NT2/D1 (cell line): ENCODE results near the gene NLRP5.

ENCODE experiments used
- DNase-seq: peaks from one replicate; pipeline ENCODE4 v3.0.0-alpha.2; 2011; ENCODE audit warnings: low read depth, low spot score
- H3K27me3 ChIP-seq: 2 replicates; pipeline ENCODE4 v1.6.0; 2011; ENCODE audit warnings: mild to moderate bottlenecking; ENCODE audit not compliant: insufficient read length, insufficient read depth
- H3K36me3 ChIP-seq: 2 replicates; pipeline ENCODE4 v1.6.1; 2011; ENCODE audit warnings: mild to moderate bottlenecking, low read length, mixed read lengths; ENCODE audit not compliant: insufficient read depth, insufficient read length
- H3K4me1 ChIP-seq: 2 replicates; pipeline ENCODE4 v1.5.1; 2011; ENCODE audit not compliant: insufficient read depth, insufficient read length
- H3K4me3 ChIP-seq: 2 replicates; pipeline ENCODE4 v1.5.1; 2011; ENCODE audit warnings: low read depth; ENCODE audit not compliant: insufficient read length
- H3K9ac ChIP-seq: 2 replicates; pipeline ENCODE4 v1.6.0; 2011; ENCODE audit warnings: low read depth; ENCODE audit not compliant: insufficient read length
- H3K9me3 ChIP-seq: 2 replicates; pipeline ENCODE4 v1.5.1; 2011; ENCODE audit warnings: mild to moderate bottlenecking, low read length; ENCODE audit not compliant: insufficient read depth
- SUZ12 ChIP-seq: IDR thresholded peaks from 2 replicates; pipeline ENCODE4 v1.6.1; 2011; ENCODE audit not compliant: insufficient read length, insufficient read depth; ENCODE audit errors: extremely low read depth
- YY1 ChIP-seq: IDR thresholded peaks from 2 replicates; pipeline ENCODE4 v1.6.1; 2011; ENCODE audit not compliant: insufficient read length, insufficient read depth
- ZNF274 ChIP-seq: IDR thresholded peaks from 2 replicates; pipeline ENCODE4 v1.6.1; 2011; ENCODE audit warnings: mild to moderate bottlenecking, low read depth, low read length

NLRP5 gene

DNA sequence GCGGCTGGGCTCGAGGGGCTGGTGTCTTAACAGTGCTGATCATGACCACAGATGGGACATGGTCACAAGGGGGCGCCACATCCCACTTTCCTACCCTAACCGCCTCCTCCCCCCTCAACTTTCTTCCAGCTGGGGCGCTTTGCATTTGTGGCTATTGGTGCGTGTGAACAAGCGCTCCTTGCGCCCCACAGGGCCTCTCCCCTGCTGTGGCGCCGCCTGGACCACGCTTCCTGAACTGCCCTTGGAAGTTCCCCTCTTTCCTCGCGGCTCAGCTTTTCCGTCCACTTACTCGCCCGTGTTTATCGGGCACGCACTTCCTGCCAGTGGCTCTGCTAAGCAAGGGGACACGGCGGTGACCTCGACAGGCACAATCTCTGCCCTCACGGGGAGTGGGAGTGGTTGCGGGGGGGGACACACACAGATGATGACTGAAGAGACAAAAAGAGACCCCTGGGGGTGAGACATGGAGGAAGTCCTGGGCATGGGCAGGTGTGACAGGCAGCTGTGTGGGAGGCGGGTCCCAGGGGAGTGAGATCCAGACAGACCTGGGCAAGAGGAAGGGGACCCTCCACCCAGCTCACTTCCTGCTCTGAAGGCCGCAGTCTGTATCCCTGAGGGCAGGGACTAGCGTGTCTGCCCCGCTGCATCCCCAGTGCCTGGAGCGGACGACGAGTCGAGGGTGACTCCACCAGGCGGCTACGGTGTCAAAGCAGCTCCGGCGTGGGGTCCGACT, 94.3 kb downstream of the NLRP5 start:
- TF ChIP-seq SUZ12 (no peak), YY1 (no peak), ZNF274 (no peak)
- Histone ChIP-seq H3K9ac (peak overlapping the region; percentile 38), H3K4me3 (peak overlapping the region; percentile 34), H3K4me1 (no peaks in the 10 kb centered on the region), H3K27me3 (no peaks in the 10 kb centered on the region), H3K36me3 (peaks cover 9% of the 10 kb centered on the region), H3K9me3 (peaks cover 4% of the 10 kb centered on the region; the same call in 1 of the 2 replicates)
- DNase-seq: peak; percentile 65

DNA sequence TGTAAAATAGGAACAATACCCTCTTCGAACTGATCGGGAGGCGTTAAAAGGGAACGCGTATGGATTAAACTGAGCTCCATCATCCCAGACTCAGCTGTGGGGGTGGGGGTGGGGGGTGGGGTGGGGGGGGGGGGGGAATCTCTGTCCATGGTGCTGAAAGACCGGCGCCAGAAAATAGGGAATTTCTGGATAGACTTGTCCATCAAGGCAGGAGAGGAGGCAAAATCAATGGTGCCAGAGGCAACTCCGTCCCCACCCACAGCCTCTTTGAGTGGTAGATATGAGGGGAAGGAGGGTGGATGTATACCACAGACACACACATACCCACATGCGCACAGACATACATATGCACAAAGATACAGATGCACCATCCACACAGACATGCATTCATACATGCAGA, 97.1 kb downstream of the NLRP5 start:
- no peak for TF ChIP-seq SUZ12
- TF ChIP-seq ZNF274: no peak
- no peak for TF ChIP-seq YY1
- Histone ChIP-seq H3K27me3 (no peaks in the 10 kb centered on the region), H3K9ac (no peak overlapping the region), H3K36me3 (peaks cover 18% of the 10 kb centered on the region), H3K4me3 (no peak overlapping the region), H3K9me3 (no peaks in the 10 kb centered on the region), H3K4me1 (no peaks in the 10 kb centered on the region)
- DNase-seq: no peak

DNA sequence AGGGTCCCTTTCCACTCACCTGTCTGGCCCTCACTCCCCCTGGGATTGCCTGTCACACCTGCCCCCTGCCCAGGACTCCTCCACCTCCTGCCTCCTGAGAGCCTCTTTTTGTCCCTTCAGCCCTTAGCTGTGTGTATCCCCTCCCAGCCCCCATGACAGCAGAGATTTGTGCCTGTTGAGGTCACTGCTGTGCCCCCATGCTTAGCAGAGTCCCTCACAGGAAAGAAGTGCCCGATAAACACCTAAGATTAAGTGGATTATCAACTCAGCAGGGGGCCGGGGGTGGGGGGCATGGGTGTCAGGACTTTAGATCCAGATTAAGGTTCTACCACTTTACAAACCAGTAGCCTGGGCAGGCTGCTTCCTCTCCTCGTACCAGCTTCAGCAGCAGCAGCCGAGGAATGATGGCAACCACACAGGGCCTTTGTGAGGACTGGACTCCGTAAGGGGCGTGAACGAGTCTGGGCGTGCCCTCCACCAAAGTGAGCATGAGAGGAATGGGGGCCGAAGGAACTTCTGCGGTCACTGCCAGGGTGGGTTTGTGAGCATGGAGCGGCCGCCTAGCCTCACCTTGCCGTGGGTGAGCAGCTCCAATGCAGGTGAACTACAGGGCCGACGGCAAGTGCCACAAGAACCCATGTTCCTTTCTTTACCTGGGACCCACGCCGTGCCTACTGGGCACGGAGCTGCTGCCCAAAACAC, 98.4 kb downstream of the NLRP5 start:
- DNase-seq: no peak
- H3K36me3 ChIP-seq: peaks cover 30% of the 10 kb centered on the region
- H3K27me3 ChIP-seq: no peaks in the 10 kb centered on the region
- no peak overlapping the region for H3K4me3 ChIP-seq
- H3K4me1 ChIP-seq: no peaks in the 10 kb centered on the region
- no peak overlapping the region for H3K9ac ChIP-seq
- no peaks in the 10 kb centered on the region for H3K9me3 ChIP-seq
- TF ChIP-seq ZNF274 (no peak), YY1 (no peak), SUZ12 (no peak)

DNA sequence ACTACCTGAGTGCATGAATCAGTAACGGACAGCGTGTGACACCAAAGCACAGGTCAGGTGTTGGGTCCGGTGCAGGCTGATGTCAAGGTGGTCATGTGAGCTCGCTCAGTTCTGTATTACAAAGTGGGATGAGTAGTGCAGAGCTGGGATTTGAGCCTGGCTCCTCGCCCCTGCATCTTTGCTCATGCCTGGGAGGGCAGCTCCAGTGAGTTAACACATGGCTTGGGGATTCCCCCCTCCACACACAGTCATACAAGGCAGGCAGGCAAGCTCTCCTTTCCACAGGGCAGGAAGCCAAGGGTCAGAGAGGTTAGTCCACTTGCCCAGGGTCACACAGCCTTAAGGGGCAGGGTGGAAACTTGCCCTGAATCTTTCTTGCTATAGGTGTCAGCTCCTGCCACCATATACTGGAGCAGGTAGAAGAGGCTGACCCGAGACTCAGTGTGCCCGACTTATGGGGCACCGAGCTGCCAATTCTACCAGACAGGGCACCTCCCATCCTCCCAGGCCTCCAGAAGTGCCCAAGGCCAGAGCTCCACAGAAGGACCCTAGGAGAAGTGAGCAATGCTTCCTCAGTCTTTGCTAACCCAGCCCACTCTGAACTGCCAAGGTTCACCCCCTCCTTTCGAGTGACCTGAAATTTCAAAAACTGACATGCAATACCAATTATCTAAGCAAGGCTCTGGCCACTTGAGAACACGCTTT, 99.1 kb downstream of the NLRP5 start:
- peaks cover 32% of the 10 kb centered on the region for H3K36me3 ChIP-seq
- H3K9me3 ChIP-seq: no peaks in the 10 kb centered on the region
- H3K9ac ChIP-seq: no peak overlapping the region
- no peak for DNase-seq
- H3K4me3 ChIP-seq: no peak overlapping the region
- no peaks in the 10 kb centered on the region for H3K4me1 ChIP-seq
- no peaks in the 10 kb centered on the region for H3K27me3 ChIP-seq
- TF ChIP-seq SUZ12 (no peak), YY1 (no peak), ZNF274 (no peak)

DNA sequence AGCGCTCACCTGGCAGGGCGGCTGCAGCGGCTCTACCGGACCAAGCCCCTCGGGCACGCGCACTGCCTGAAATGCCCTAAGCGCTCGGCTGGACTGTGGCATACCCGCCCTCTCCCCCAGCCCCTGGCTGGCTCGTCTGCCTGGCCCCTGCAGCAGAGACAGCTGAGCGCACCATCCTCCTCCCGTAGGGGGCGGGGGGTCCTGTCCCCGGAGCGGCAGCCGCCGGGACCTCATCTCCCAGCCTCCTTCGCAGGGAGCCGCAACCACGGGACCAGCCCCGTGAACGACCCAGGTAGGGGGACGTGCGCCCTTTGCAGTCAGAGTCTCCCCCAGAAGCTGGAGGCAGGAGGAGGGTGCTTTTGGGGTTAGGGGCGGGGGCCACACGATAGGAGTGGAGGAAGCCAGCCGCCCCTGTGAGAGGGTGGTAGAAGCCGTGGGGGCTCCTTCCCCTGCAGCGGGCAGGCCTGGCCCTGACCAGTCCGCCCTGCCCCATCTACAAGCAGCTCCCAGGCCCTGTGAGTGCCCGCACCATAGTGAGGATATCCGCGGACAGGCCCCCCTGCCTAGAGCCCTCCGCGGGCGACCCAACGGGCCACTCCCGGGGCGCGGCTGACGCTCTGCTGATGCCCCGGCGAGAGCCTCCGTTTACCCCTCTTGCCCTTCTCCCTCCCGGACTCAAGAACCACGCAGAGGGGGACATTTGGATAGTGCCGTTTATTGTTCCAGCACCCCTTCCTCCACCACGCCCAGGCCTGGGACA, 100.3 kb downstream of the NLRP5 start:
- no peak for DNase-seq
- no peak for TF ChIP-seq ZNF274
- no peak for TF ChIP-seq YY1
- no peak for TF ChIP-seq SUZ12
- no peaks in the 10 kb centered on the region for H3K9me3 ChIP-seq
- peaks cover 33% of the 10 kb centered on the region for H3K36me3 ChIP-seq
- no peaks in the 10 kb centered on the region for H3K4me1 ChIP-seq
- no peak overlapping the region for H3K9ac ChIP-seq
- no peak overlapping the region for H3K4me3 ChIP-seq
- H3K27me3 ChIP-seq: no peaks in the 10 kb centered on the region

DNA sequence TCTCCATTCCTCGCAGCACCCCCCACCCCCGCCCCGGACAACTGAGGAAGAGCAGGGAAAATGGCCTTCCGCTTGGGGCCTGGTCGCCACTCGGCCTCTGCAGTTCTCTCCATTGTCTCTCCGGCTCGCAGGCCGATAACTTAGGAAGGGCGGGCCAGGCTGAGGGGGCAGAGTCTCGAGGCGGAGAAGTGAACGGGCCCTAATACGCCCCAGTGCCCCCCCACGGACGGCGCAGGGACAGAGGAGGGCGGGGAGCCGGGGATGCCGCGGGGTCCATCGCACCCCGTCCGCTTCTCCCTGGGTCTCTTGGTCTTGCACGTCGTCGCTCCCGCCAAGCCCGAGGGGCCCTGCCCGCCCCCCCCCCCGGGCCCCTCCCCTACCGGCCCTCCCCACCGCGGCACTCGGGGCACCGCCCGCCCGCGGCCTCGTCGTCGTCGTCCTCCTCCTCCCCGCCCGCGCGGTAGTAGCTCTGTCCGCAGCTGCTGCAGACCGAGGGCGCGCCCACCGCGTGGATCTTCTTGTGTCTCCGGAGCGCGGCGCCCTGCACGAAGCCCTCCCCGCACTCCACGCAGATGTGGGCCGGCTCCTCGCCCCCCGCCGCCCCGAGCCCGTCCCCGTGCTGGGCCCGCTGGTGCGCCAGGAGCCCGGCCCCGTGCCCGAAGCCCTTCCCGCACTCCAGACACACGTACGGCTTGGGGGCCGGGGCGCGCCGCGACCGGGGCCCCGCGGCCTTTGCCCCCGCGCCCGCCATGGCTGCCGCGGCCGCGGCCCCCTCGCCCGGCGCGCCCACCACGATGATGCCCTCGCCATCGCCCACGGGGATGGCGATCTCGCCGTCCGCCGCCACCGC, 101.3 kb downstream of the NLRP5 start:
- Histone ChIP-seq H3K4me3 (no peak overlapping the region), H3K9me3 (no peaks in the 10 kb centered on the region), H3K27me3 (no peaks in the 10 kb centered on the region), H3K4me1 (peaks cover 4% of the 10 kb centered on the region), H3K9ac (no peak overlapping the region), H3K36me3 (peaks cover 40% of the 10 kb centered on the region)
- no peak for TF ChIP-seq SUZ12
- no peak for DNase-seq
